ENCODE measurements around the gene WBP11.

WBP11 gene

GRCh38 chr12:14824012-14824634 is 20.8 kb upstream of the WBP11 start:
- no peak for DNase-seq (ENCODE audit: low read depth)

GRCh38 chr12:14814014-14814413 is 10.7 kb upstream of the WBP11 start, which contains the start of gene SMCO3:
Gene SMCO3 (minus strand): TSS chr12:14814182. CDS start chr12:14806680, 7,502 bp downstream.
- DNase-seq (ENCODE audit: low read depth) = no peak

- DNase-seq (ENCODE audit: low read depth) = no peak
These were observed 8.2 kb upstream of the WBP11 start for GRCh38 chr12:14811486-14811885.

DNA sequence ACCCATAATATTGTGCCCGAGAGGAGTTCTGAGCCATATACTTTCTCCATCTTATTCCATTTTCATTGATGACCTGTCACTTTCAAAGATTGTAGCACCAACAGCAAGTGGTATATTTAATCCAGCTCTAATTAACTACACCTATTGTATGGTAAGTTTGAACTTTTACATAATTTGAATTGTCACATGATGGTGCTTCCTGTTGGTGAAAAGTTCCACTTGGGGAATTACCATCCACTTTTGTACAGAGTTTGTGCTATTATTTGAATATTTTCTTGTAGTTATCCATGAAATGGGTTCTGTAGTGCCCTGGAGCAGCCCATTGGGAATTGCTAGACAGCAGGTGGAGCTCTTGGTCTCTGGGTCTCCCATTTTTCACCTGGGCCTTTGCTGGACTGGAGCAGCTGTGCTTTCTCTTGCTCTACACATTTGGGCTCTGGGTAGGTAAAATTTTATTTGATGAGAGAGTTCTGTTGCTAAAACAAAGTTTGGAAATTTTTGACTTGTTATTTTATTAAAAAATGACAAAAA is 7.7 kb upstream of the WBP11 start:
- DNase-seq (ENCODE audit: low read depth) = no peak

GRCh38 chr12:14810167-14810952 is 7.1 kb upstream of the WBP11 start:
- no peak for DNase-seq (ENCODE audit: low read depth)

- no peak for DNase-seq (ENCODE audit: low read depth)
These were observed 517 bp upstream of the WBP11 start for GRCh38 chr12:14803830-14804160.

- no peak for DNase-seq (ENCODE audit: low read depth)
These were observed 612 bp downstream of the WBP11 start for GRCh38 chr12:14802721-14803010.

DNA sequence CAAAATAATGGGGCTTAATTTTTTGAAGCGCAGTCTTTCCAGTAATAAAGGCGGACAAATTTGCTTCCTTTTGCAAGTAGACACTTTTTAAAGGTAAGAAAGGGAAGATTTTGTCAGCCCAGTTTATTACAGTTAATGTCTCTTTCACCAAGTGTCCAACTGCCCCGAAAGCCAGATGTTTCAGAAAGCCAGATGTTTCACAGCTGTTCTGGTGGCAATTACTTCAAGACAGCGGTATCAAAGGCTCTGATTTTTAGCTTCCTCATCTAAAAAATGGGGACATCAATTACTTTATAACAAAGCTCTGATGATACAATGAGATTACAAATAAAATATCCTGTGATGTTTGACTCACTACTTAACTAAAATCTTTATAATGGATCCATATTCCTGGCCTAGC is 1.0 kb downstream of the WBP11 start:
- DNase-seq (ENCODE audit: low read depth) = no peak

DNA sequence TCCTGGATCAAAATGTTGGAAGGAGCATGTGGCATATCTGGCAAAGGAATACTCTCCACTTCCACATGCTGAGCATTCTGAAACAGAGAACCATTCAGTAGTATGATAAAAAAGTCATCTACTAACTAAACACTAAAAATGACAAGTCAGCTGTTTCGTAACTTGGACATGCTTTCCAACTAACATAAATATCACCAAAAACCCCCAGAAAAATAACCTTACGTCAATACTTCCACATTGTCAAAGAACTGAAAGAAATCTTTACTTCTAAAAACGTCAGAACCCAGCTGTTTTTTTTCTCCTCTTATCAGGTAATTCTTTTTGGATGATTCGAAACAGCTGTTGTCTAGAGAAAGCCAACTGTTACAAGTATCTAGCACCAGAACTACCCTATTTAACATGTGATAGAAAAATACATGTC is 8.2 kb downstream of the WBP11 start:
- no peak for DNase-seq (ENCODE audit: low read depth)

GRCh38 chr12:14785568-14785967 is 17.7 kb downstream of the WBP11 start:
- no peak for DNase-seq (ENCODE audit: low read depth)

DNA sequence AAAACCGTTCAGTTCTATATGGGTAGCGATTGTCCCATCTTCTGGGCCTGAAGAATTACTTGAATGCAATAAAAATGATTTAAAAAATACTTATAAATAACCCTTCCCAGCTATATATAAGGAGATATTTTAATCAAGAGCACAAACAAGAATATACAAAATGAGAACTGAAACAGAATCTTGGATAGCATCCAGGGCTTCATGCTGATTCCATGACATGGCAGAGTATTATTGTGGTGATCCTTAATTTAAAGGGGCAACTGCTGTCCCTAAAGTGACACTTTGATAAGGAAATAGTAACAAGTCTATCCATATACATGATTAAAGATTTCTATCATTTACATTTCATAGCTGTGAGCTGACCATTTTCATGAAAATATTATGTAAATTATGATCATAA is 18.8 kb downstream of the WBP11 start:
- no peak for DNase-seq (ENCODE audit: low read depth)

DNA sequence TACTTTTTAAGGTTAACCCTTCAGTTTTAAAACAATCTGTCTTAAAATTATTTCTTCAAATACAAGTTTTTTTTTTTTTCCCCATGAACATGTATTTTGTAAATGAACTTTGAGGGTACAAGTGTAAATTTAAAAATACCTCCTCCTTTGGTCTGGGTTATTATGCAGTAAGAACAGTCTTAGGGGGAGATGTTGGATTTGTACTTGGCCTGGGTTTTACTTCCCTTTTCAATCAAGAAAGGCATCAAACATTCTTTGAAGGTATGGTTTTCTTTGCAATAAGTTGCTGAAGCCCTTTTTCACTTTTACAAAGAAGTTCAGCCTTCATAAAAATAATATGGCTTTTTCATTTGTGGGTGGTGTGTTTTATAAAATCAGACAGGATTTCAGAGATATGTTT is 20.5 kb downstream of the WBP11 start:
- no peak for DNase-seq (ENCODE audit: low read depth)

GRCh38 chr12:14781563-14781962 is 21.7 kb downstream of the WBP11 start:
- no peak for DNase-seq (ENCODE audit: low read depth)

- no peak for DNase-seq (ENCODE audit: low read depth)
These were observed 22.4 kb downstream of the WBP11 start for GRCh38 chr12:14780859-14781258.

GRCh38 chr12:14779834-14780233 is 23.4 kb downstream of the WBP11 start:
- DNase-seq (ENCODE audit: low read depth) = no peak

DNA sequence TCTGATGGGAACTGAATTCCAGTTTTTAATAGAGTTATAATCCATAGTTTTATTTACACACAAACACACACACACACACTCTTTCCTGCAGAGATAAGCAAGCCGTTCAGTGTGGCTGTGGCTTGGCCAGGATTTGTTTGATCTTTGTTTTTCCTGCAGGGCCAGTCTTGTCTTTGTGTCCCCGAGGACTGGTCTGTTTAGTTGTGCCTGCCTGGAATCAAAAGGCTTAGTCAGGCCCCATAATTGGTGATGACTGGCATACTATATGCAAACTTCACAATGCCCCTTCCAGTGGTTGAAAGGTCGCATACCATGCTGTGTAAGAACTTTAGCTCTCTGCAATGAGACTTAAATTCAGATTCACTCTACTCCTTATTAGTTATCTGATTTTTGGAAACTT is 26.0 kb downstream of the WBP11 start:
- DNase-seq (ENCODE audit: low read depth) = no peak

DNA sequence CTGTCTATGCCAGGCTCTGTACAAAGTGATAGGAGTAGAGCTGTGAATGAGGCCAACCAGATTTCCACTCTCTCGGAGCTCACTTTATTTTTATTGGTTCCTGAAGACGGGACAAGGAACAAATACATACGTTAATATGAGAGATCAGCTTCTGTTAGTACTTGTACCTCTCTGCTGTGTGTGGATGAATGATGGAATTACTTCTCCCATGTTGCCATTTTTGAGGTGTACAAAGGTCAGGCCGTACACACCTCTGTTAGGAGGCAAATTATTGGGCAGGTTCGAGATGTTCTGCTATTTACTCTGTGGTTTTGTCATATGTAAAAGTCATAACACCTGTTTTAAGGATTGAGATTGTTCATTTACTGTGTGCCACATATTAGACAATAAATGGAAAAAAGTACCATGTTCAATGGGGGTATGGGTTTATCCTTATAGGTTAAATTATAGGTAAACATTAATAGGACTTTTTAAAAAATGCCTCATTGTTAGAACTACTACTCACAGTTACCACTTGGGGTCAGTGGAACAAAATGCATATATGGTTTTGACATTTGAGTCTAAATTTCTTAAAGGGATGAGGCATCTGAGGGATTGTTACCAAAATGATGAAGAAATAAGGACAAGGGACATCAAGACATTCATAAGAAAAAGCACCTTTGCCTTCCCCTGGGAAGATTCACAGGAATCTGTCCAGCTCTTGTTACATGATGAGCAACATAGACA is 26.9 kb downstream of the WBP11 start:
- no peak for DNase-seq (ENCODE audit: low read depth)

DNA sequence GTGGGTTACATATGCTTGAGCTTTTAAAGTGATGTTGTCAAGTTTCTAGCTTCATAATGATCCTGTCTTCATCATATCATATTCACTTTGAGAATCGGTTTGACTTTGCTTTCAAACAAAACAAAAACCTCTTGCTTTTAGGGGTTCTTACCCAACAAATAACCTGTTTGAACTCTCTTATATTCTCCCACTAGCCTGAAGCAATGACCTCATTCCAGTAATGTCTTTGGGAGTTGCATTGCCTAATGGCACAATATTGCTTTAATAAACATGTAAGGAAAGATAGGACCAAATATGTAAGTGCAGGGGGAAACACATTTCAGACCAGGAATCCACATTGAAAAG is 27.7 kb downstream of the WBP11 start:
- no peak for DNase-seq (ENCODE audit: low read depth)

DNA sequence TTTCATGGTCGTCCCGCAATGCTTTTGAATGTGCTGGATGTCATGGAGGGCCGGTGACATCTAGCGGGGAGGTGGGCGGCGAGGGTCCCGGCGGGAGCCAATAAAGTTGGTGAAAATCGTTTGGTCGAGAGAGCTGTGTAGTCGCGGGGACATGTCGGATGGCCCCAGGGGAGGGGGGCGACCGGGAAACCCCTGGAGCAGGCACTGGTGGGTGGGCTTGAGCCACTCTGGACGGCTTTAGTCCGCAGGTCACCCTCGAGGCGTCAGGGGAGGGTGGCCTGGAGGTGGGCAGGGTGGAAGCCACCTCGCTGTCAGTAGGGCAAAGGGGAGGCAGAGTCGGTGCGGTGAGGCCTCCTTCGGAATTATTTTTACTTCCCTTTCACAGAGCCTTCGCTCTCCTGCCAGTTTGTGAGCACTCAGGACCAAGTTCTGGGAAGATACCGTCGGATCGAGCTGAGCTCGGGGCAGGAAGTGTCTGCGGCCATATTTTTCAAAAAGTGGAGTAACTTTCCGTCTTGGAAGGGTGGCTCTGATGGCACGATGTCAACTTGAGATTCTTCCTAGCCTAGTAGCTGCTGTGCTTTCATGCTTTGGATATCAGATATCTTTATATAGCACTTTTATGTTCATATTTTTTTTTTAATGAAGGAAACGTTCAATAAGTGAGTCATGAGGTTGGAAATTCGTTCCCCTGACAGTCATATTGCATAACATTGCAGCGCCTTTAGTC is 28.2 kb downstream of the WBP11 start:
- no peak for DNase-seq (ENCODE audit: low read depth)

DNA sequence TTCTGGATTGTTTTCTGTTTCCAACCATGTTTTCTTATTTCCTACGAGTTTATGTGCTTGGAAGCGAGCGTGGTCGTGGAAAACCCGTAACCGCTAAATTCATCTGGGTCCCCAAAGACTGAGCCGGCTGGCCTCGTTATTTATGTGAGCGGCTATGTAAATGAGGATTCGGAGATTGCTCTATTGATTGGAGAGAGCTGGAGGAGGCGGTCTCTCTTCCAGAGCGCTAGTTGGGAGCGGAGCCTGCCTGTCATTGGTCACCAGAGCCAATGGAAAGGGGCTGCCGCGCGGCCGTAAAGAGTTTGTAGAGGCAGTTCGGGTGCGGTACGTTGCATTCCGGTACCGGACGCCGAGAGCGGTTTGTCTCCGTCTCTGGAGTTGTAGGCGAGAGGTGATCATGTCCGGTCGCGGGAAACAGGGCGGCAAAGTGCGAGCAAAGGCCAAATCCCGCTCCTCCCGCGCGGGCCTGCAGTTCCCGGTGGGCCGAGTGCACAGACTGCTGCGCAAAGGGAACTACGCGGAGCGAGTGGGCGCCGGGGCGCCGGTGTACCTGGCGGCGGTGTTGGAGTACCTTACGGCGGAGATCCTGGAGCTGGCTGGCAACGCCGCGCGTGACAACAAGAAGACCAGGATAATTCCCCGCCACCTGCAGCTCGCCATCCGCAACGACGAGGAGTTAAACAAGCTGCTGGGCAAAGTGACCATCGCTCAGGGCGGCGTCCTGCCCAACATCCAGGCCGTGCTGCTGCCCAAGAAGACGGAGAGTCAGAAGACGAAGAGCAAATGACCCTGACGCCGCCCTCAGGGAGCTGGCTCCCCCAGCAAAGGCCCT is 29.0 kb downstream of the WBP11 start:
- peak; percentile 54 for DNase-seq (ENCODE audit: low read depth)

- DNase-seq (ENCODE audit: low read depth) = peak; percentile 15
These were observed 29.6 kb downstream of the WBP11 start for GRCh38 chr12:14773685-14774073.

DNA sequence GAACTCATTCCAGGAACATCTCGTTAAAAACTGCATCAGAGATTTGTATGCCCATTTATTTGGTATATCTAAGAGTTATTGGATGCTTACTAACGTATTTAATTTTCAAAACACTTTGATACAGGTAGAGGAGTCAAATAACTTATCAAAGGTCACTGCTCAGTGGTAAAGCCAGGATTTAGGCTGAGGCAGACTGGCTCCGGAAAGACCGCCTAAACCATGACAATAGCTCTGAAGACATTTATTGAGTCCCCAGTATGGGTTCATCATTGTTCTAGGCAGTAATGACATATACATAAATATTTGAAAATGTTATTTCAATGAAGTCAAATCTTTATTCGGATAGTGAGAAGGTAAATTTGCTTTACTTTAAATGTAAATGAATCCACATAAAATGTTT is 30.3 kb downstream of the WBP11 start:
- DNase-seq (ENCODE audit: low read depth) = no peak

Measured in stimulated activated CD8-positive, alpha-beta memory T cell treated with anti-CD3 and anti-CD28 coated beads, Interleukin-15, amount 100 ng/mL, for 24 hours (primary cell).